HCT116 (cell line): ENCODE data around the gene YAP1. TPM values are rescaled to one million over a fixed set of nuclear protein-coding genes. Genes with fewer than 3 reads are reported as not detected.

Source experiments
- ATAC-seq: fragments of 200-7000 bp; cut with Tn5 transposase; 2 replicates; pipeline ENCODE4 v1.9.1; 2020; ENCODE audit warnings: mild to moderate bottlenecking, moderate library complexity
- BruUV-seq: library from RNA; stranded (reverse); fragments of 400-500 nt; replicated peaks from 2 replicates; lab custom pipeline; 2021; lab: Mats Ljungman, UMichigan
- CTCF ChIA-PET: fragments of 300-600 bp; sonication (Branson Sonifier 250); formaldehyde crosslinking; loops from one replicate; lab custom pipeline; 2021; ENCODE audit warnings: antibody characterized with exemption; lab: Charles Lee
- POLR2A ChIA-PET: fragments of 300-600, 350-600 bp; sonication (Branson Sonifier 250); formaldehyde crosslinking; loops from one replicate; lab custom pipeline; 2021; ENCODE audit warnings: antibody characterized with exemption; lab: Charles Lee
- RAD21 ChIA-PET, 2 experiments: fragments of 300-600 bp; sonication (Branson Sonifier 250); formaldehyde crosslinking; loops; one replicate each; lab custom pipeline; 2023; ENCODE audit warnings: low total read pairs in 2 of 2; ENCODE audit not compliant: uncharacterized antibody in 2 of 2, unreplicated experiment in 2 of 2, low non-redundant PET in 1 of 2; lab: Charles Lee
- DNase-seq: peaks from one replicate; pipeline ENCODE4 v3.0.0-alpha.2; 2010; ENCODE audit warnings: low read depth, low spot score
- H2AFZ ChIP-seq: fragments of 200-600 bp; shearing (Covaris generic), sonication (generic); 2 replicates; pipeline ENCODE4 v1.6.1; 2017; ENCODE audit warnings: low read depth, mixed run types, mixed read lengths, antibody characterized with exemption, low read length; ENCODE audit not compliant: poor library complexity, severe bottlenecking
- H3K27ac ChIP-seq: 2 replicates; pipeline ENCODE4 v1.5.1; 2012; ENCODE audit warnings: low read depth, low read length
- H3K27me3 ChIP-seq: fragments of 200-600 bp; sonication (generic); 2 replicates; pipeline ENCODE4 v1.6.1; 2016; ENCODE audit warnings: mixed run types, low read length, mixed read lengths; ENCODE audit not compliant: insufficient read depth
- H3K36me3 ChIP-seq, 2 experiments: fragments of 200-500 bp in 1 of 2; fragments of 200-600 bp in 1 of 2; sonication (Bioruptor generic) in 1 of 2; sonication (generic) in 1 of 2; 2 replicates each; pipeline versions ENCODE4 v1.5.1 to v1.6.1; 2014 to 2016; ENCODE audit warnings: low read length in 2 of 2, inconsistent platforms in 1 of 2, mixed read lengths in 1 of 2, mixed run types in 1 of 2; ENCODE audit not compliant: insufficient read depth in 2 of 2, control insufficient read depth in 1 of 2
- H3K4me1 ChIP-seq, 2 experiments: fragments of 200-600 bp in 1 of 2; sonication (generic) in 1 of 2; 2 replicates each; pipeline versions ENCODE4 v1.5.1 to v1.6.1; 2012 to 2017; ENCODE audit warnings: low read length in 2 of 2, inconsistent platforms in 1 of 2, mild to moderate bottlenecking in 1 of 2, mixed read lengths in 1 of 2, mixed run types in 1 of 2, moderate library complexity in 1 of 2; ENCODE audit not compliant: insufficient read depth in 2 of 2, control insufficient read depth in 1 of 2
- H3K4me2 ChIP-seq: fragments of 200-600 bp; sonication (generic); 2 replicates; pipeline ENCODE4 v1.6.1; 2017; ENCODE audit warnings: mixed run types, low read length, mixed read lengths
- H3K4me3 ChIP-seq, 2 experiments: fragments of 200-600 bp in 1 of 2; sonication (generic) in 1 of 2; replicated peaks in 1 of 2; 2 replicates each; pipeline ENCODE4 v1.5.1; 2011 to 2016; ENCODE audit warnings: low read length in 2 of 2, control low read depth in 1 of 2, low read depth in 1 of 2, mild to moderate bottlenecking in 1 of 2, mixed read lengths in 1 of 2, mixed run types in 1 of 2
- H3K79me2 ChIP-seq: fragments of 200-600 bp; sonication (generic); 2 replicates; pipeline ENCODE4 v1.6.1; 2017; ENCODE audit warnings: mild to moderate bottlenecking, mixed run types, low read length, moderate library complexity, mixed read lengths; ENCODE audit not compliant: insufficient read depth
- H3K9ac ChIP-seq: fragments of 200-600 bp; sonication (generic); 2 replicates; pipeline ENCODE4 v1.6.1; 2016; ENCODE audit warnings: low read length, mixed read lengths
- H3K9me2 ChIP-seq: fragments of 200-600 bp; sonication (generic), shearing (Covaris generic); 2 replicates; pipeline ENCODE4 v1.6.1; 2017; ENCODE audit warnings: mixed run types, mild to moderate bottlenecking, moderate library complexity; ENCODE audit not compliant: insufficient read depth
- H3K9me3 ChIP-seq, 2 experiments: fragments of 200-500 bp in 1 of 2; fragments of 200-600 bp in 1 of 2; sonication (Bioruptor generic) in 1 of 2; sonication (generic) in 1 of 2; 2 replicates each; pipeline ENCODE4 v1.6.1; 2014 to 2017; ENCODE audit warnings: low read length in 2 of 2, mixed read lengths in 2 of 2, inconsistent platforms in 1 of 2, low read depth in 1 of 2, mild to moderate bottlenecking in 1 of 2, mixed run types in 1 of 2, moderate library complexity in 1 of 2; ENCODE audit not compliant: control insufficient read depth in 1 of 2, insufficient read depth in 1 of 2
- H4K20me1 ChIP-seq: fragments of 200-600 bp; sonication (generic), shearing (Covaris generic); 2 replicates; pipeline ENCODE4 v1.6.1; 2017; ENCODE audit warnings: mixed run types, mild to moderate bottlenecking, moderate library complexity; ENCODE audit not compliant: insufficient read depth
- CEBPB ChIP-seq: IDR thresholded peaks from 2 replicates; pipeline ENCODE4 v1.6.1; 2012; ENCODE audit warnings: low read depth
- EGR1 ChIP-seq: IDR thresholded peaks from 2 replicates; pipeline ENCODE4 v1.6.1; 2012; ENCODE audit warnings: low read depth
- EZH2phosphoT487 ChIP-seq: fragments of 200-600 bp; IDR thresholded peaks from 2 replicates; pipeline ENCODE4 v1.6.1; 2018; ENCODE audit warnings: antibody characterized with exemption, borderline replicate concordance
- FOSL1 ChIP-seq: IDR thresholded peaks from 2 replicates; pipeline ENCODE4 v1.6.1; 2012; ENCODE audit warnings: low read depth
- JUND ChIP-seq: IDR thresholded peaks from 2 replicates; pipeline ENCODE4 v1.6.1; 2012
- POLR2A ChIP-seq: IDR thresholded peaks from 2 replicates; pipeline ENCODE4 v1.7.0; 2011; ENCODE audit warnings: borderline replicate concordance; ENCODE audit not compliant: insufficient read depth, insufficient read length; ENCODE audit errors: extremely low read depth
- POLR2AphosphoS5 ChIP-seq: IDR thresholded peaks from 2 replicates; pipeline ENCODE4 v1.6.1; 2011; ENCODE audit warnings: mild to moderate bottlenecking, low read depth, low read length, moderate library complexity
- SIN3A ChIP-seq: IDR thresholded peaks from 2 replicates; pipeline ENCODE4 v1.6.1; 2012; ENCODE audit warnings: low read depth
- SP1 ChIP-seq: IDR thresholded peaks from 2 replicates; pipeline ENCODE4 v1.6.1; 2012; ENCODE audit warnings: low read depth
- SRF ChIP-seq: IDR thresholded peaks from 2 replicates; pipeline ENCODE4 v1.6.1; 2012; ENCODE audit warnings: low read depth
- TCF7L2 ChIP-seq: IDR thresholded peaks from 2 replicates; pipeline ENCODE4 v1.7.0; 2011; ENCODE audit warnings: borderline replicate concordance, inconsistent platforms; ENCODE audit not compliant: insufficient read depth, insufficient read length; ENCODE audit errors: extremely low read depth
- intact Hi-C: fragments of 100-400 bp; cut with micrococcal nuclease; formaldehyde crosslinking; loops from 2 replicates; pipeline ENCODE4 v1.10.0; 2022
- total RNA-seq: library from RNA; stranded (reverse); gene quantifications from one replicate; pipeline ENCODE4 v1.2.1, GENCODE V29; 2021; ENCODE audit not compliant: unreplicated experiment
- TF ChIP-seq, protein P1 (sequence below), 3 experiments: fragments of 200-600 bp in 1 of 3; sonication (generic) in 1 of 3; IDR thresholded peaks in 2 of 3; conservative IDR thresholded peaks in 1 of 3; 2 replicates each; pipeline ENCODE4 v1.5.1; 2012 to 2017; ENCODE audit warnings: low read depth in 2 of 3, low read length in 2 of 3, antibody characterized with exemption in 1 of 3, borderline replicate concordance in 1 of 3, control low read depth in 1 of 3, mild to moderate bottlenecking in 1 of 3, mixed read lengths in 1 of 3, mixed run types in 1 of 3, moderate library complexity in 1 of 3; ENCODE audit not compliant: insufficient read depth in 1 of 3
- TF ChIP-seq, protein P2 (sequence below): IDR thresholded peaks from 2 replicates; pipeline ENCODE4 v1.6.1; 2011; ENCODE audit warnings: mild to moderate bottlenecking, low read length, moderate library complexity; ENCODE audit not compliant: insufficient replicate concordance; ENCODE audit errors: extremely low read depth
- TF ChIP-seq, protein P3 (sequence below): IDR thresholded peaks from 2 replicates; pipeline ENCODE4 v1.6.1; 2012

Gene YAP1
- total RNA-seq, 1 experiment from 2014 or later: 88.6 TPM

DNA sequence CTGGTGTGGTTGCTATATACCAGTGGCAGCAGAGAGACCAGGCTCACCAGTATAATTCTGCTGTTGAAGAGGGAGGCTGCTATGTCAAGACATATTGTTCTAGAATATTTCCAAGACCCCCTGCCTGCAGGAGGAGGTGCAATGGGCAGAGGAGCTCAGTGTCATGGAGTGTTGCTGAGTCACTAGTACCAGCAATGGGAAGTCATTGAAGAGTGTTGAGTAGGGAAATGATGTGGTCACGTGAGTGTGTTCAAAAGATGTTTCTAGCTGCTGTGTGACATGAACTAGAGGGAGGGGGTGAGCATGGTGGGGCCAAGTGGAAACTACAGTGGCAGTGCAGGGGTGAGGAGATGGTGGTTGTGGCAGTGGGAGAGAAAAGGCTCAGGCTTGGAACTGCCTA lies 130.8 kb downstream of the YAP1 start:
- Histone ChIP-seq H3K9me2 (no peaks in the 10 kb centered on the region), H3K27ac (no peak overlapping the region), H3K9ac (no peak overlapping the region), H3K9me3 (no peaks in the 10 kb centered on the region), H3K27me3 (no peaks in the 10 kb centered on the region), H3K4me2 (no peak overlapping the region), H3K36me3 (no peaks in the 10 kb centered on the region), H2AFZ (no peak overlapping the region), H3K79me2 (no peaks in the 10 kb centered on the region), H4K20me1 (no peaks in the 10 kb centered on the region), H3K4me3 (no peak overlapping the region), H3K4me1 (peaks cover 17 to 42% of the 10 kb centered on the region in 2 experiments; a peak in 3 of 4 replicates)
- TF ChIP-seq POLR2AphosphoS5: no peak
- TF ChIP-seq EZH2phosphoT487: no peak
- TF ChIP-seq SP1: no peak
- no peak for TF ChIP-seq SIN3A
- no peak for TF ChIP-seq JUND
- TF ChIP-seq TCF7L2: no peak
- no peak for TF ChIP-seq CEBPB
- TF ChIP-seq, protein P1, sequence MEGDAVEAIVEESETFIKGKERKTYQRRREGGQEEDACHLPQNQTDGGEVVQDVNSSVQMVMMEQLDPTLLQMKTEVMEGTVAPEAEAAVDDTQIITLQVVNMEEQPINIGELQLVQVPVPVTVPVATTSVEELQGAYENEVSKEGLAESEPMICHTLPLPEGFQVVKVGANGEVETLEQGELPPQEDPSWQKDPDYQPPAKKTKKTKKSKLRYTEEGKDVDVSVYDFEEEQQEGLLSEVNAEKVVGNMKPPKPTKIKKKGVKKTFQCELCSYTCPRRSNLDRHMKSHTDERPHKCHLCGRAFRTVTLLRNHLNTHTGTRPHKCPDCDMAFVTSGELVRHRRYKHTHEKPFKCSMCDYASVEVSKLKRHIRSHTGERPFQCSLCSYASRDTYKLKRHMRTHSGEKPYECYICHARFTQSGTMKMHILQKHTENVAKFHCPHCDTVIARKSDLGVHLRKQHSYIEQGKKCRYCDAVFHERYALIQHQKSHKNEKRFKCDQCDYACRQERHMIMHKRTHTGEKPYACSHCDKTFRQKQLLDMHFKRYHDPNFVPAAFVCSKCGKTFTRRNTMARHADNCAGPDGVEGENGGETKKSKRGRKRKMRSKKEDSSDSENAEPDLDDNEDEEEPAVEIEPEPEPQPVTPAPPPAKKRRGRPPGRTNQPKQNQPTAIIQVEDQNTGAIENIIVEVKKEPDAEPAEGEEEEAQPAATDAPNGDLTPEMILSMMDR (IDR thresholded peaks at IDR 0.05 in 2 of 3, conservative IDR thresholded peaks at IDR 0.05 in 1 of 3; ENCODE audit: borderline replicate concordance in 1 of 3, insufficient read depth in 1 of 3, low read depth in 2 of 3, low read length in 2 of 3): no peak
- no peak for TF ChIP-seq POLR2A
- TF ChIP-seq SRF: no peak
- TF ChIP-seq, protein P2, sequence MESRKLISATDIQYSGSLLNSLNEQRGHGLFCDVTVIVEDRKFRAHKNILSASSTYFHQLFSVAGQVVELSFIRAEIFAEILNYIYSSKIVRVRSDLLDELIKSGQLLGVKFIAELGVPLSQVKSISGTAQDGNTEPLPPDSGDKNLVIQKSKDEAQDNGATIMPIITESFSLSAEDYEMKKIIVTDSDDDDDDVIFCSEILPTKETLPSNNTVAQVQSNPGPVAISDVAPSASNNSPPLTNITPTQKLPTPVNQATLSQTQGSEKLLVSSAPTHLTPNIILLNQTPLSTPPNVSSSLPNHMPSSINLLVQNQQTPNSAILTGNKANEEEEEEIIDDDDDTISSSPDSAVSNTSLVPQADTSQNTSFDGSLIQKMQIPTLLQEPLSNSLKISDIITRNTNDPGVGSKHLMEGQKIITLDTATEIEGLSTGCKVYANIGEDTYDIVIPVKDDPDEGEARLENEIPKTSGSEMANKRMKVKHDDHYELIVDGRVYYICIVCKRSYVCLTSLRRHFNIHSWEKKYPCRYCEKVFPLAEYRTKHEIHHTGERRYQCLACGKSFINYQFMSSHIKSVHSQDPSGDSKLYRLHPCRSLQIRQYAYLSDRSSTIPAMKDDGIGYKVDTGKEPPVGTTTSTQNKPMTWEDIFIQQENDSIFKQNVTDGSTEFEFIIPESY: no peak
- TF ChIP-seq EGR1: no peak
- TF ChIP-seq FOSL1: no peak
- TF ChIP-seq, protein P3, sequence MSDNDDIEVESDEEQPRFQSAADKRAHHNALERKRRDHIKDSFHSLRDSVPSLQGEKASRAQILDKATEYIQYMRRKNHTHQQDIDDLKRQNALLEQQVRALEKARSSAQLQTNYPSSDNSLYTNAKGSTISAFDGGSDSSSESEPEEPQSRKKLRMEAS: no peak
- ATAC-seq (no peak), DNase-seq (no peak)
- POLR2A ChIA-PET: no interaction called here
- BruUV-seq: no TSS peak
- intact Hi-C loops: no loop called here
- CTCF ChIA-PET: no interaction called here
- RAD21 ChIA-PET: no interaction called here
